ENCODE measurements around the gene ABCC2.

- TF ChIP-seq EZH2 (IDR thresholded peaks at IDR 0.05; ENCODE audit: insufficient read depth, poor library complexity, severe bottlenecking), result no peak
- no peak for TF ChIP-seq EZH2phosphoT487 (IDR thresholded peaks at IDR 0.05; ENCODE audit: insufficient read depth, low read depth)
These were observed 112.2 kb downstream of the ABCC2 start for GRCh38 chr10:99894613-99895012.
